IMR-90 (cell line): Measurements from ENCODE around the gene RSRC1.

Experiments
- POLR2A ChIP-seq: IDR thresholded peaks from 2 replicates; pipeline ENCODE4 v1.6.1; 2012; ENCODE audit warnings: mild to moderate bottlenecking, low read depth, low read length
- TF ChIP-seq, protein P1 (sequence below): conservative IDR thresholded peaks from 2 replicates; pipeline ENCODE4 v1.5.1; 2012; ENCODE audit warnings: mild to moderate bottlenecking, low read depth, low read length, improper control_type of control experiment

GRCh38 chr3:158382479-158382878 lies 272.6 kb downstream of the RSRC1 start:
- TF ChIP-seq, protein P1, sequence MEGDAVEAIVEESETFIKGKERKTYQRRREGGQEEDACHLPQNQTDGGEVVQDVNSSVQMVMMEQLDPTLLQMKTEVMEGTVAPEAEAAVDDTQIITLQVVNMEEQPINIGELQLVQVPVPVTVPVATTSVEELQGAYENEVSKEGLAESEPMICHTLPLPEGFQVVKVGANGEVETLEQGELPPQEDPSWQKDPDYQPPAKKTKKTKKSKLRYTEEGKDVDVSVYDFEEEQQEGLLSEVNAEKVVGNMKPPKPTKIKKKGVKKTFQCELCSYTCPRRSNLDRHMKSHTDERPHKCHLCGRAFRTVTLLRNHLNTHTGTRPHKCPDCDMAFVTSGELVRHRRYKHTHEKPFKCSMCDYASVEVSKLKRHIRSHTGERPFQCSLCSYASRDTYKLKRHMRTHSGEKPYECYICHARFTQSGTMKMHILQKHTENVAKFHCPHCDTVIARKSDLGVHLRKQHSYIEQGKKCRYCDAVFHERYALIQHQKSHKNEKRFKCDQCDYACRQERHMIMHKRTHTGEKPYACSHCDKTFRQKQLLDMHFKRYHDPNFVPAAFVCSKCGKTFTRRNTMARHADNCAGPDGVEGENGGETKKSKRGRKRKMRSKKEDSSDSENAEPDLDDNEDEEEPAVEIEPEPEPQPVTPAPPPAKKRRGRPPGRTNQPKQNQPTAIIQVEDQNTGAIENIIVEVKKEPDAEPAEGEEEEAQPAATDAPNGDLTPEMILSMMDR, result no peak
- TF ChIP-seq POLR2A, result no peak
